Calu3 (cell line): ENCODE data around the gene GRIK4. TPM values are rescaled to one million over a fixed set of nuclear protein-coding genes. Genes with fewer than 3 reads are reported as not detected.

Experiments
- BruUV-seq: library from RNA; stranded (reverse); fragments of 400-500 nt; replicated peaks from 2 replicates; lab custom pipeline; 2021; lab: Mats Ljungman, UMichigan
- CTCF ChIA-PET: fragments of 300-600 bp; sonication (Branson Sonifier 250); formaldehyde crosslinking; loops from one replicate; lab custom pipeline; 2022; ENCODE audit warnings: antibody characterized with exemption; lab: Charles Lee
- DNase-seq: peaks from one replicate; pipeline ENCODE4 v3.0.0; 2022
- H3K27ac Mint-ChIP-seq: one replicate; pipeline ENCODE4 v1.8.0; 2022; ENCODE audit warnings: mixed read lengths; ENCODE audit not compliant: unreplicated experiment
- H3K27me3 Mint-ChIP-seq: one replicate; pipeline ENCODE4 v1.8.0; 2022; ENCODE audit warnings: mixed read lengths; ENCODE audit not compliant: unreplicated experiment
- H3K36me3 Mint-ChIP-seq: one replicate; pipeline ENCODE4 v1.8.0; 2022; ENCODE audit warnings: mild to moderate bottlenecking, moderate library complexity, mixed read lengths; ENCODE audit not compliant: insufficient read depth, unreplicated experiment
- H3K4me1 Mint-ChIP-seq: one replicate; pipeline ENCODE4 v1.8.0; 2022; ENCODE audit warnings: mild to moderate bottlenecking, low read depth, mixed read lengths; ENCODE audit not compliant: unreplicated experiment
- H3K4me3 Mint-ChIP-seq: one replicate; pipeline ENCODE4 v1.8.0; 2022; ENCODE audit warnings: mild to moderate bottlenecking, low read depth, moderate library complexity, mixed read lengths; ENCODE audit not compliant: unreplicated experiment
- H3K9me3 Mint-ChIP-seq: one replicate; pipeline ENCODE4 v1.8.0; 2022; ENCODE audit warnings: low read depth, mixed read lengths; ENCODE audit not compliant: unreplicated experiment
- CTCF ChIP-seq: fragments of 200-600 bp; IDR thresholded peaks from one replicate; pipeline ENCODE4 v1.8.0; 2022; ENCODE audit warnings: antibody characterized with exemption; ENCODE audit not compliant: unreplicated experiment
- intact Hi-C: fragments of 100-400 bp; cut with micrococcal nuclease; formaldehyde crosslinking; loops from one replicate; pipeline ENCODE4 v1.10.0; 2022; ENCODE audit not compliant: unreplicated experiment
- total RNA-seq: library from RNA; stranded (reverse); gene quantifications from 2 replicates; pipeline ENCODE4 v1.2.3, GENCODE V29; 2022

Gene GRIK4
- total RNA-seq, 1 experiment from 2014 or later, result not detected

- Mint-ChIP-seq H3K36me3 (no peaks in the 10 kb centered on the region), H3K27me3 (peaks cover 84% of the 10 kb centered on the region), H3K27ac (no peak overlapping the region), H3K4me1 (no peaks in the 10 kb centered on the region), H3K4me3 (no peak overlapping the region), H3K9me3 (no peaks in the 10 kb centered on the region)
- BruUV-seq, result no TSS peak
- intact Hi-C loops, result no loop called here
- no peak for TF ChIP-seq CTCF
- CTCF ChIA-PET, result no interaction called here
- no peak for DNase-seq
Measured at GRCh38 chr11:120775986-120776951, 264.7 kb downstream of the GRIK4 start.

GRCh38 chr11:120778685-120779490 lies 267.3 kb downstream of the GRIK4 start:
- Mint-ChIP-seq H3K9me3 (no peaks in the 10 kb centered on the region), H3K4me3 (no peak overlapping the region), H3K27ac (no peak overlapping the region), H3K4me1 (no peaks in the 10 kb centered on the region), H3K36me3 (no peaks in the 10 kb centered on the region), H3K27me3 (peaks cover 84% of the 10 kb centered on the region)
- no peak for TF ChIP-seq CTCF
- DNase-seq, result no peak
- intact Hi-C loops, result no loop called here
- CTCF ChIA-PET, result no interaction called here
- no TSS peak for BruUV-seq

GRCh38 chr11:120780239-120780638 lies 268.7 kb downstream of the GRIK4 start:
- TF ChIP-seq CTCF, result no peak
- Mint-ChIP-seq H3K9me3 (no peaks in the 10 kb centered on the region), H3K4me1 (no peaks in the 10 kb centered on the region), H3K27ac (no peak overlapping the region), H3K4me3 (no peak overlapping the region), H3K36me3 (no peaks in the 10 kb centered on the region), H3K27me3 (peaks cover 81% of the 10 kb centered on the region)
- DNase-seq, result no peak
- intact Hi-C loops, result no loop called here
- CTCF ChIA-PET, result no interaction called here
- no TSS peak for BruUV-seq

GRCh38 chr11:120781486-120782120 lies 270.1 kb downstream of the GRIK4 start:
- CTCF ChIA-PET, result no interaction called here
- intact Hi-C loops, result no loop called here
- no TSS peak for BruUV-seq
- no peaks in the 10 kb centered on the region for H3K36me3 Mint-ChIP-seq
- no peak overlapping the region for H3K4me3 Mint-ChIP-seq
- no peaks in the 10 kb centered on the region for H3K9me3 Mint-ChIP-seq
- DNase-seq, result no peak
- H3K27ac Mint-ChIP-seq, result no peak overlapping the region
- peaks cover 84% of the 10 kb centered on the region for H3K27me3 Mint-ChIP-seq
- no peaks in the 10 kb centered on the region for H3K4me1 Mint-ChIP-seq
- TF ChIP-seq CTCF, result no peak
